Mucosa of descending colon (tissue), 3 donors: ENCODE measurements around the gene COX15. TPM values are rescaled to one million over a fixed set of nuclear protein-coding genes. Genes with fewer than 3 reads are reported as not detected.
A peak's percentile ranks its signal among the peaks of the same experiment; 100 is the strongest.
"Not testable (repeated sequence)": the region's sequence is repeated elsewhere in the genome, so short reads cannot be mapped to it uniquely, and the experiment has no call there.

Source experiments
- ATAC-seq: fragments of 200-7000 bp; cut with Tn5 transposase; one replicate; pipeline ENCODE4 v1.9.1; 2020; ENCODE audit warnings: mild to moderate bottlenecking, moderate library complexity
- DNase-seq, 3 donors: peaks; one replicate each; pipeline ENCODE4 v3.0.0-alpha.2; 2020
- H3K36me3 ChIP-seq: fragments of 200-600 bp; one replicate; pipeline ENCODE4 v1.8.0; 2021; ENCODE audit warnings: low read depth, mild to moderate bottlenecking
- H3K4me1 ChIP-seq: fragments of 200-600 bp; one replicate; pipeline ENCODE4 v1.8.0; 2021; ENCODE audit warnings: low read depth, mild to moderate bottlenecking
- H3K4me3 ChIP-seq: fragments of 200-600 bp; one replicate; pipeline ENCODE4 v1.8.0; 2021; ENCODE audit warnings: mild to moderate bottlenecking
- H3K9me3 ChIP-seq: fragments of 200-600 bp; one replicate; pipeline ENCODE4 v1.8.0; 2021; ENCODE audit warnings: mild to moderate bottlenecking
- intact Hi-C, 2 donors: fragments of 100-400 bp; cut with DNase I in 1 of 2; cut with micrococcal nuclease in 1 of 2; formaldehyde crosslinking; loops; one replicate each; pipeline versions ENCODE4 v1.11.0 to v1.11.1; 2022; cut with DNase I, micrococcal nuclease
- total RNA-seq, 3 donors: library from RNA; stranded (reverse); fragmentation: NEBNext Ultra II Directional in 2 of 3; extraction: Animal tissue kit (Norgen Biotek cat#: 25700) in 2 of 3; gene quantifications; one replicate each; pipeline versions ENCODE4 v1.2.1 to v1.2.4, GENCODE V29; 2021 to 2023
- TF ChIP-seq, protein P1 (sequence below): fragments of 200-600 bp; IDR thresholded peaks from one replicate; pipeline ENCODE4 v1.8.0; 2022; ENCODE audit warnings: antibody characterized with exemption, mild to moderate bottlenecking
- donor health status: DM: no; HTN: no; CAD: no; lungs with moderate emphysema.
- donor health status: DM: no; HTN: no; CAD: no.
- donor health status: DM: no; HTN: yes; CAD: no.

The COX15 gene
- total RNA-seq, 3 donors from 2014 or later = 34.0 to 51.3 (median 46.1) TPM

DNA sequence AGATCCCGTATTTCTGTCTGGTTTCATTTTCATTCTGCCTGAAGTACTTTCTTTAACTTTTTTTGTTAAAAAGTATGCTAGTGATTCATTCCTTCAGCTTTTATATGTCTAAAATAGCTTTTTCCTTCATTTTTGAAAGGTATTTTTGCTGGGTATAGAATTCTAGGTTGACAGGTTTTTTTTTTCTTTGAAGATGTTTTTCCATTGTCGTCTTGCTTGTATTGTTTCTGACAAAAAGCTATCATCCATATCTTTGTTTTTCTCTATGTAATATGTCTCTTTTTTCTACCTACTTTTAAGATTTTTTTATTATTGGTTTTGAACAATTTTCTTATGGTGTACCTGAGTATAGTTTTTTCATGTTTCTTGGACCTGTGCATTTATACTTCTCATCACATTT is 8.3 kb upstream of the COX15 start:
- ATAC-seq (no peak), DNase-seq (no peak)
- Histone ChIP-seq H3K4me1 (no peaks in the 10 kb centered on the region), H3K4me3 (no peak overlapping the region), H3K9me3 (peaks cover 13% of the 10 kb centered on the region), H3K36me3 (peaks cover 22% of the 10 kb centered on the region)
- intact Hi-C loops = no loop called here
- TF ChIP-seq, protein P1, sequence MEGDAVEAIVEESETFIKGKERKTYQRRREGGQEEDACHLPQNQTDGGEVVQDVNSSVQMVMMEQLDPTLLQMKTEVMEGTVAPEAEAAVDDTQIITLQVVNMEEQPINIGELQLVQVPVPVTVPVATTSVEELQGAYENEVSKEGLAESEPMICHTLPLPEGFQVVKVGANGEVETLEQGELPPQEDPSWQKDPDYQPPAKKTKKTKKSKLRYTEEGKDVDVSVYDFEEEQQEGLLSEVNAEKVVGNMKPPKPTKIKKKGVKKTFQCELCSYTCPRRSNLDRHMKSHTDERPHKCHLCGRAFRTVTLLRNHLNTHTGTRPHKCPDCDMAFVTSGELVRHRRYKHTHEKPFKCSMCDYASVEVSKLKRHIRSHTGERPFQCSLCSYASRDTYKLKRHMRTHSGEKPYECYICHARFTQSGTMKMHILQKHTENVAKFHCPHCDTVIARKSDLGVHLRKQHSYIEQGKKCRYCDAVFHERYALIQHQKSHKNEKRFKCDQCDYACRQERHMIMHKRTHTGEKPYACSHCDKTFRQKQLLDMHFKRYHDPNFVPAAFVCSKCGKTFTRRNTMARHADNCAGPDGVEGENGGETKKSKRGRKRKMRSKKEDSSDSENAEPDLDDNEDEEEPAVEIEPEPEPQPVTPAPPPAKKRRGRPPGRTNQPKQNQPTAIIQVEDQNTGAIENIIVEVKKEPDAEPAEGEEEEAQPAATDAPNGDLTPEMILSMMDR = no peak

DNA sequence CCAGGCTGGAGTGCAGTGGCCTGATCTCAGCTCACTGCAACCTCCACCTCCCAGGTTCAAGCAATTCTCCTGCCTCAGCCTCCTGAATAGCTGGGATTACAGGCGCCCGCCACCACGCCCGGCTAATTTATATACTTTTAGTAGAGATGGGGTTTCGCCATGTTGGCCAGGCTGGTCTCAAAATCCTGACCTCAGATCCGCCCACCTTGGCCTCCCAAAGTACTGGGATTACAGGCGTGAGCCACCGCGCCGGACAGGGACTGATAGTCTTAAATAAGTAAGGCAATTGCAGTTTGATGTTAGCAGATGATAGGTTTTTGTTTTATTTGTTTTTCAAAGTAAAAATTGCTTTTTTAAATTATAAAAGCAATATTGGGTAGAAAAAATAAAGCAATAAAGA is 2.2 kb upstream of the COX15 start:
- ATAC-seq, H3K4me3 ChIP-seq, H3K36me3 ChIP-seq, intact Hi-C loops, H3K9me3 ChIP-seq: not testable (repeated sequence)
- peaks cover 18% of the 10 kb centered on the region for H3K4me1 ChIP-seq
- peak in 1 of 3 donors; percentile 14 for DNase-seq

DNA sequence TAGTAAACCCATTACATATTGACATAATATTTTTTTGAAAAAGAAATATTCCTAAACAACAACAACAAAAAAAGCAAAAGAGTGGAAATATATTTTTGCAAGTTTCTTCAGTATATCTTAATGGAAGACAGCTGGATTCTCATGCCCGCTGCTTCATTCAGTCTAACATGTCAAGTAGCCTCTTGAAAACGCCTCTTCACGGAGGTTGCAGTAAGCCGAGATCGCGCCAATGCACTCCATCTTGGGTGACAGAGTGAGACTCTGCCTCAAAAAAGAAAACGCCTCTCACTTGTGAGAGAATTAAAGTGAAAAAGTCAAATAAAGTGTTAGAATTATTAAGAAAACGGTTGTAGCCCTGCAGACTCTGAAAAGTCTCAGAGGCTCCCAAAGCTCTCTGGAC is 1.4 kb upstream of the COX15 start:
- TF ChIP-seq, protein P1 = no peak
- DNase-seq (peak in 1 of 3 donors; percentile 9), ATAC-seq (no peak)
- H3K4me3 ChIP-seq = no peak overlapping the region
- intact Hi-C loops = no loop called here
- no peaks in the 10 kb centered on the region for H3K9me3 ChIP-seq
- peaks cover 18% of the 10 kb centered on the region for H3K4me1 ChIP-seq
- peaks cover 3% of the 10 kb centered on the region for H3K36me3 ChIP-seq

DNA sequence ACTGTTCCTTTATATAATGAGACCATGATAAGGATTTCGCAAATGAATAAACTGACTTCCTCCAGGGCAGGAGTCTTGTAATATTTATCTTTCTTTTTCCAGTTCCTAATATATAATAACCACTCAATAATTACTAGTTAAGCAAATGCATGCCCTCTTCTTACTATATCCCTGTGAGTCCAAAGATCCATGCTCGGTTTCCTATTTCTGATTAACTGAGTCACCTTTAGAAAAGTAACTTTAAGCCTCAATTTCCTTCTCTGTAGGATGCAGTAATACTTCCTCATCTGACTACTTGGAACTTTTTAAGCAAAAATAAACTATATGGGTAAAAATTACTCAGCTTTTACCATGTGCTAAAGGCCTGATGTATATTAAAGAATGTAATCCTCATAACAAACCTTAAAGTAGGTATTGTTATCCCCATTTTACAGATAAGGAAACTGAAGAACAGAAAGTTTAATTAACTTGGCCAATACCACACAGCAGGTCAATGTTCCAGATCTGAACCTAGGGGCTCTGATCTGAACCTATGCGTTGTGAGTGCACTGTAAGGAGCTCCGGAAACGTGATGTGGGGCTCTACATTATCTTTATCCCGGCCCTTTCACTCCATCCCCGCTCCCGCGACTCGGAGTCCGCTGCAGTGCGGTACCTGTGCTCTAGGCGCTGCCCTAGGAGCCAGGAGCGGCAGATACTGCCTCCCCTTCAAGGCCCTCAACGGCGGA is 458 bp downstream of the COX15 start:
- peak overlapping the region; percentile 67 for H3K4me3 ChIP-seq
- H3K36me3 ChIP-seq = peaks cover 3% of the 10 kb centered on the region
- intact Hi-C loops = no loop called here
- ATAC-seq (peak; percentile 34), DNase-seq (no peak)
- TF ChIP-seq, protein P1 = no peak
- H3K9me3 ChIP-seq = no peaks in the 10 kb centered on the region
- peaks cover 18% of the 10 kb centered on the region for H3K4me1 ChIP-seq

DNA sequence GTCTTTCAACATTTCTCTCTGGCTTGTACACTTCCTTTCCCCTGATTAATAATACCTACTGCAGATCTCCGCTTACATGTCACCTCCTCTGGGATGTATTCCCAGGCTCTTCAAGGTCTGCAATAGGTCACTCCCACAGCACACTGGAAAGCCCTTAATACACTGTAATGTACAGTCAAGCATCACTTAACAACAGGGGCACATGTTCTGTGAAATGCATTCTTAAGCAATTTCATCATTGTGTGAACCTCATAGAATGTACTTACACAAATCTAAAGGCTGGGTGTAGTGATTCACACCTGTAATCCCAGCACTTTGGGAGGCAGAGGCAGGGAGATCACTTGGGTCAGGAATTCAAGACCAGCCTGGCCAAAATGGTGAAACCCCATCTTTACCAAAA is 1.9 kb downstream of the COX15 start:
- Histone ChIP-seq H3K9me3 (no peaks in the 10 kb centered on the region), H3K4me3 (no peak overlapping the region), H3K36me3 (peaks cover 3% of the 10 kb centered on the region), H3K4me1 (peaks cover 18% of the 10 kb centered on the region)
- DNase-seq = no peak
- intact Hi-C loops = no loop called here
- TF ChIP-seq, protein P1 = no peak
- no peak for ATAC-seq

DNA sequence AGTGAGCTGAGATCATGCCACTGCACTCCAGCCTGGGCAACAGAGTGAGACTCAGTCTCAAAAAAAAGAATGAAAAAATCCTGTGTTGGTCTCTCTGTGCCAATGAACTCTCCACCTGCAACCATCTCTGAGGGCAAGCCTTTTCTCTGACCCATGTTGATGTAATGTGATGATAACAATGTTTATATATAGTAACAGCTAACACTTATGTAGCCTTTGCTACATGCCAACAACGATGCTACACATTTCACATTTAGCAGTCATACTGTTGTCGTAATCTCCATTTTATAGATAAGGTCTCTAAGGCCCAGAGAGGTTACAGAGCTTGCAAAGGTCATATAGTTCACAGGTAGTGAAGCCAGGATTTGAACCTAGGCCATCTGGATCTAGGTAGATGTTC is 11.5 kb downstream of the COX15 start:
- Histone ChIP-seq H3K4me1 (no peaks in the 10 kb centered on the region), H3K9me3 (no peaks in the 10 kb centered on the region), H3K4me3 (no peak overlapping the region), H3K36me3 (no peaks in the 10 kb centered on the region)
- TF ChIP-seq, protein P1 = no peak
- intact Hi-C loops = no loop called here
- ATAC-seq (no peak), DNase-seq (no peak)
